ENCODE data around the gene AUNIP.
A peak's percentile ranks its signal among the peaks of the same experiment; 100 is the strongest.

Gene AUNIP

GRCh38 chr1:25858906-25859789 lies at the start of gene AUNIP:
TSS of gene AUNIP (minus strand) at chr1:25859457. CDS start at chr1:25859357, 100 bp downstream.
- DNase-seq (ENCODE audit: low read depth in 2 of 3, low spot score in 2 of 3), result peak; percentile 79 to 93 (median 83)

DNA sequence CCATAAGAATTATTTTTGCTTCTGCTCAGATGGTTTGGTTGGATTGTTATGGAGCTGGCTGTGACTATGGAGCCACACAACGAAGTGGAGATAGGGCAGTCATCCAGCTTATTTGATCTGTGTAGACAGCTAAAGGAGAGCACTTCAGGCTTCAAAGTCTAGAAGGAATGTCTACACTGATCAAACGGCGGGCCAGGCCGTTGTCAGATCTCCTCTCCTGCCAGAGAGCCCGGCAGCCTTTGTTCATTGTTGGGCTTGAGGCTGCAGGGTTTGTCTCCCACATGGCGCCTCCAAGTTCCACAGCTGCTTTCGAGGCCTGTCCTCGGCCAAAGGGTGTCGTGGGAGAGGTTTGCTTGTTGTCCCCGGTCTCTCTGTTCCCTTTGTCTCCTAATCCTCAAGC lies 49.8 kb upstream of the AUNIP start:
- DNase-seq (ENCODE audit: low read depth in 2 of 3, low spot score in 2 of 3), result no peak

DNA sequence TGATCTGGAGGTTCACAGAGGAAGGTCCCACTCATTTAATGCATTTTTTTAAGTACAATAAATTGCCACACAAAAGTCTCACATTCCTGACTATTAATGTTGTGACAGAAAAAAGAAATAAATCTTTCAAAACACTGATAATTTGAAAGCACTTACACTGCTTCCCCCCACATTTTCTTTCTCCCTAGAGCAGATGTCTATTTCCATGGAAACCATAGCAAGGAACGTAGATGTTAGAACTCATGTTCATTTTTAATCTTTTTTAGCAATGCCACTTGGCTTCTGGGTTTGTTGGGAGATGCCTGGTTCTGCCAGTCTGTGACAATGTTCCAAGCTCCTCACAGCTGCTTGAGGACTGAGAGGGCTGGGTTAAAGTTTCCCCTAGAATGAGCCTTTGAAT lies 48.9 kb upstream of the AUNIP start:
- DNase-seq (ENCODE audit: low read depth in 2 of 3, low spot score in 2 of 3), result no peak

- no peak for DNase-seq (ENCODE audit: low read depth in 2 of 3, low spot score in 2 of 3)
Measured at GRCh38 chr1:25907601-25908000, 48.3 kb upstream of the AUNIP start.

DNA sequence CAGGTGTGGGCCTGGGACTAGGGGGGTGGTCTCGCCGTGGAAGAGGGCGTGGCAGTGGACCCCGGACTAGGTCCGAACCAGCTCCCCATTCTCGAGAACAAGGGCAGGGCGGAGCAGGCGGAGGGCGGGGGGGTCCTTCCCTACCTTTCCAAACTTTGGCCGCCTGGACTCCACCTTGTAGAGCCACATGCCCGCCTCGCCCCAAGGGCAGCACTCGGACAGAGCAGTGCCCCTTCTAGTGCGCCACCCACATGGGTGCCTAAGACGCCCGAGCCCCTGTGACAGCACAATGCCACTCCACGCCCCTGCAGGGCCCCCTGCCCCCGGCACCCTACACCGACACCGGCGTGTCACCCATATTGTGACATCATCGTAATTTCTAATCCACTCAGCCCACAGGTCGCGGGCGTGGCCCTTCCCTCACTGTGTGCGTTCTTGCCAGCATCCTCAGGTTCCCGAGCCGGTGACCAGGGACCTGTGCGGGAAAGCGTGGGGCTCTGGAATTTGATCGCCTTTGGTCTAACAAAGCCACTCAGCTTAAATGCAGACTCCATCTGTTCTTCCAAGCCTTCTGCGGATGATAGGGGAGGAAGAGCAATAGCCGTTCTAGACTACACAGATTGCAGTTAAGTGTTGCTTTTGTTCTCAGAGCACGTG lies 47.5 kb upstream of the AUNIP start:
- DNase-seq (ENCODE audit: low read depth in 2 of 3, low spot score in 2 of 3), result no peak

DNA sequence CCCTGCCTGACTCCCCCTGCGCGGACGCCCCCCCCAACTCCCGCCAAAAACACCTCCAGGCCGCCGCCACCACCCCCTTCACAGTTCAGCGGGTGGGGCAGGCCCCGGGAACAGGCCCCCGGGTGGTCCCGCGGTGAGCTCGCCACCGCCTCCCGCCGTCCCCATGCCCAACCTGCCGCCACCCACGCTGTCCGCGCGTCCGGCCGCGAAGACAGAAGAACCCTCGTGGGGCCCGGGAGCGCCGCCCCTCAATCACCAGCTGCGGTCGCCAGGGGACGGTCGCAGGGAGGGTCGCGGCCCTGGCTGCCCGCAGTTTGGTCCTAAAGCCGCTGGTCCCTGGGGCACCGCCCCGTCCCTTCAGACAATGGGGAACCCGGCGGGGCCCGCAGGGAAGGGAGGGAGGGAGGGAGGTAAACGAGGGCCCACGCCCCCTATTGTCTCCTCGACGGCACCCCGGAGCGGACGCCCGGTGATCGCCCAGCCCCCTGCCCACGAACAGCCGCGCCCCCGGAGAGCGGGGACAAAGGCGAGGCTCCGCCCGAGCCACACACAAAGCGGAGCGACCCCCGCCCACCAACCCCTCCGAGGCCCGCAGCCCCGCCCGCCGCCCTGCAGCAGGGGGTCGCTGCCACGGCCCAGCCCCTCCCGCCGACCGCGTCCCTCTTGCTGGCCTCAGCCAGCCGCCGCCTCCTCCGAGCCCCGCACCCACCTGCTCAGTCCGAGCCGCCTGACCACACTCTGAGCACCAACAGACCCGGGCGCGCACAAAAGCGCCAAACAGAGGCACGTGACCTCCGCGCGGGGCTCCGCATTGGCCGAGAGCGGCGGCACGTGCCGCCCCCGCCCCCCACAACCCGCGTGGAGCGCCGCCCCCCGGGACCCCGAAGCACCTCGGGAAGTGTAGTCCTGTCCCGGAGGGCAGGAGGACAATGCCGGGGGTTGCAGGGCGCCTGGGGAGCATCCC lies 46.7 kb upstream of the AUNIP start, which contains the start of gene STMN1:
Gene STMN1 (minus strand): TSS at position 740 of the 964 bp plus-strand sequence. CDS start 1,743 bp downstream, outside the sequence.
- DNase-seq (ENCODE audit: low read depth in 2 of 3, low spot score in 2 of 3), result peak; percentile 84 to 86 (median 86)

DNA sequence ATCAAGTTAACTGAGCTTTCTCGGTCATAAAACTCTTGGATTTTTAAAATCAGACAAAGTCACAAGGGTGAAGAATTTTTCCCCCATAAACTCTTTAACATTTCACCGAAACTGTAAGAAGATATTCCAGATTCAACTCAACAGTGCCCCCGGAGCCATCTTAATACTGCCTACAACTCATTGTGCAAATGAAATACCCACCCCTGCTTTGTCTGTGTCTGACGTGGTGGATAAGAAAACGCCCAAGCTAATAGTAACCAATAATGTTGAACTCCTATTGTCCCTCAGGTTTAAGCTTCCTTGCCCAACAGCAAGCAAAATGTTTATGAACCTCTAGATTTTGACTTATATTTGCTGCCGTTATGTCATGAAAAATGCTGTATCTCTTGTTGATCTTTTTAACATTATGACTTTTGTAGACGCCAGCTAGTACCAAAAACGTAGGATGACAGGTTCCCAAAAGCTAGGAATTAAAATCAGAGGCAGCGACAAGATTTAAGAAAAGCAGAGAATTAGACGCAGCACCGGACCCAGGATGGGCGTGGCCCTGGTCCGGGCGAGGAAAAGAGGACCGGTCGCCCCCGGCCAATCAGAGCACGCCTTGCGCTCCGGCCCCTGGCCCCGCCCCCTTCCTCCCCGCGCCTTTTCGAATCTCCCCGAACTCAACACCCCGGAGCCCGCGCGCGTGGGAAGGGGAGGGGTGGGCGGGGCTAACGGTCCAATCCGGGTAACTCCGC lies 45.9 kb upstream of the AUNIP start:
- DNase-seq (ENCODE audit: low read depth in 2 of 3, low spot score in 2 of 3), result peak; percentile 93 to 96 (median 95)

DNA sequence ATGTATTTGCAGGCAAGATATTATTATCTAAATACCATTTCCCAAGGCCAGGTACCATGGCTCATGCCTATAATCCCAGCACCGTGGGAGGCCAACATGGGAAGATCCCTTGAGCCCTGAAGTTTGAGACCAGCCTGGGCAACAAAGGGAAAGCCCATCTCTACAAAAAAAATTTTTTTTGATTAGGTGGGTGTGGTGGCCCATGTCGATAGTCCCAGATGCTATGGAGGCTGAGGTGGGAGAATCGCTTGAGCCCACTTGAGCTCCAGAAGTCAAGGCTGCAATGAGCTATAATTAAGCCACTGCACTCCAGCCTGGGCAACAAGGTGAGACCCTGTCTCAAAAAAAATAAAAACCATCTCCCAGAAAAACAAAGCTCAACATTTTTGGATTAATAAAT lies 44.7 kb upstream of the AUNIP start:
- DNase-seq (ENCODE audit: low read depth in 2 of 3, low spot score in 2 of 3), result no peak

DNA sequence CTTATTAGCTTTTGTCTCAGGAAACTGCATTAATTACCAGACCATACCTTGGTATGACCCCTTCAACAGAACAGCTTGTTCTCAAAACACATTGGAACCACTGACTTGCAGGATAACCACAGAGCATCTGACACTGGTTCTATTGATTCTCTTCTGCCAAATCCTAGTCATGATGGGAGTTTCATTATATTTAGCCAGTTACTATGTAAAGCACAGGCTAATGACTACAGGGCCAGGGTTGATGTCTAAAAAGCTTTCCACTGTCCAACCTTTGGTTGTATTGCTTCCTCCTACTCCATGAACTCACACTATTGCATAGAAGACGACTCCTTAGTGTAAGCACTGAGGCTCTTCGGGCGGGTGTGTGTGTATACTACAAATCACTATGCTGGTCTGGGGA lies 43.2 kb upstream of the AUNIP start:
- no peak for DNase-seq (ENCODE audit: low read depth in 2 of 3, low spot score in 2 of 3)

GRCh38 chr1:25900219-25900618 lies 41.0 kb upstream of the AUNIP start:
- no peak for DNase-seq (ENCODE audit: low read depth in 2 of 3, low spot score in 2 of 3)

GRCh38 chr1:25899792-25900191 lies 40.5 kb upstream of the AUNIP start:
- DNase-seq (ENCODE audit: low read depth in 2 of 3, low spot score in 2 of 3), result no peak

DNA sequence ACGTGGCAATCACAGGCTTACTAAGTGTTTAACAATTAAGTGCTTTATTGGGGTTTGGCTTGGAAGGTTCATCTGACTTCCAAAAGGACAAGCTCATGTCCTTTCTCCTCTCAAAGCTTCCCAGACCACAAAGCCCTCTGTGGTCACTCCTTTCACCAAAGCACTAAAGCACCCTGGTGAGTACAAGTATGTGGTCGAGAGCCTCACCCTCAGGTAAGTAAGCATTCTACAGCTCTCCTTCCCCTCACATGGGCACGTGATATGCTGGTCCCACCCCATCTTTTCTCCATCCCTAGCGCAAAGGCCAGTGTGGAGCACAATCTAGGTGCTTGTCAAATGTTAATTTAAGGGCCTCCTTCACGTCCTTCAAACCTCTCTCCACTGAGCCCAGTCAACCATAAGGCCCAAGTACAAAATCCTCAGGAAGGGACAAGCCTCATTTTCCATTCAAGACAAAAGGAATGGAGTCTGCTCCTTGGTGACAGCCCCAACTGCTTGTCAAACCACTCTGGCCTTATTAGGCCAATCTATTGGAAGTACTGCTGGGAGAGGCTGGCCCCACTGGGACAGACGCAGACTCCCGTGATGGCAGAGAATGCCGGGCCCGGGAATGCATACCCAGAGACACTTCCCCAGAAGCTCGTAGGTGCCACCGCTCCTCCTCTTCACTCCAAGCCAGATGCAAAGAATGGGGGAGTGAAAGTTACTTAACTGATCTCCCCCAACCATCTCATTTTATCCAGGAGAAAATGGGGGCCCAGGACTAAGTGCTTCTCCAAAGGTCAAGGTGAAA lies 39.2 kb upstream of the AUNIP start:
- DNase-seq (ENCODE audit: low read depth in 2 of 3, low spot score in 2 of 3), result no peak

DNA sequence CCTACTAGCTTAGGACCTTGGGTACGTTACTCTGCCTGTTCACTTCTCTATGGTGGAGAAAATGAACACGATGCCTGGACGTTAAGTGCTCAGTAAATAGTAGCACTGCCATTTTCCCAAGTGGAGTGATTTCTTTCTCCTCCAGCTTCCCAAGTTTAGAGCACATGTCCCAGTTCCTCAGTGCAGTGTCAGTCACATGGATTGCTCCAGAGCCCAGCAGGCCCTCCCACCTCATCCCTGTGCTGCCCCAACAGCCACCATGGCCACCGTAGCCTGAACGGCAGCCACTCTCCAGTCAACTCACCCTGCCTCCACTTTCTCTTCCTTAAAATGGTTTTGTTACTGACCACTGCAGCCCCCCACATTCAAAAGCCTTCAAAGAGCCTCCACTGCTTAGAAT lies 38.5 kb upstream of the AUNIP start:
- DNase-seq (ENCODE audit: low read depth in 2 of 3, low spot score in 2 of 3), result no peak

GRCh38 chr1:25896266-25896665 lies 37.0 kb upstream of the AUNIP start:
- DNase-seq (ENCODE audit: low read depth in 2 of 3, low spot score in 2 of 3), result no peak

GRCh38 chr1:25895365-25895990 lies 36.2 kb upstream of the AUNIP start:
- DNase-seq (ENCODE audit: low read depth in 2 of 3, low spot score in 2 of 3), result peak; percentile 76 to 80 (median 76)

- no peak for DNase-seq (ENCODE audit: low read depth in 2 of 3, low spot score in 2 of 3)
Measured at GRCh38 chr1:25893116-25893515, 33.9 kb upstream of the AUNIP start.

DNA sequence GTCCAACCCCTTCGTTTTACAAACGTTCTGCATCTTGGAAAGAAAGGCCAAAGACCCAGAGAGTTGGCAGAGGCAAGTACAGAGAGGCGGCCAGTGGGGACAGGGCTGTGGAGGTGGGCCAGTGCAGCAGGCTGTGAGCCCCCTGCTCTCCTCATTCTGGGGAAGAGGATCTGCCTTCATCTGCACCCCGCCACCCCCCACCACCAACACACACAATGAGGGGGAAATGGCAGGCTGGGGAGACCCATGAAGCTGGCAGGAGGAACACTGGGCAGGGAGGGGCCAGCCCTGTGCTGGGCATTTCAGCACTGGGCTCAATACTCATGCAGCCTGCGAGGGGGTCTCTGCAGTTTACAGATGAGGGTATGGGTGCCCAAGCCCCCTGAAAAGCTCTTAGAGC lies 32.3 kb upstream of the AUNIP start:
- DNase-seq (ENCODE audit: low read depth in 2 of 3, low spot score in 2 of 3), result no peak

DNA sequence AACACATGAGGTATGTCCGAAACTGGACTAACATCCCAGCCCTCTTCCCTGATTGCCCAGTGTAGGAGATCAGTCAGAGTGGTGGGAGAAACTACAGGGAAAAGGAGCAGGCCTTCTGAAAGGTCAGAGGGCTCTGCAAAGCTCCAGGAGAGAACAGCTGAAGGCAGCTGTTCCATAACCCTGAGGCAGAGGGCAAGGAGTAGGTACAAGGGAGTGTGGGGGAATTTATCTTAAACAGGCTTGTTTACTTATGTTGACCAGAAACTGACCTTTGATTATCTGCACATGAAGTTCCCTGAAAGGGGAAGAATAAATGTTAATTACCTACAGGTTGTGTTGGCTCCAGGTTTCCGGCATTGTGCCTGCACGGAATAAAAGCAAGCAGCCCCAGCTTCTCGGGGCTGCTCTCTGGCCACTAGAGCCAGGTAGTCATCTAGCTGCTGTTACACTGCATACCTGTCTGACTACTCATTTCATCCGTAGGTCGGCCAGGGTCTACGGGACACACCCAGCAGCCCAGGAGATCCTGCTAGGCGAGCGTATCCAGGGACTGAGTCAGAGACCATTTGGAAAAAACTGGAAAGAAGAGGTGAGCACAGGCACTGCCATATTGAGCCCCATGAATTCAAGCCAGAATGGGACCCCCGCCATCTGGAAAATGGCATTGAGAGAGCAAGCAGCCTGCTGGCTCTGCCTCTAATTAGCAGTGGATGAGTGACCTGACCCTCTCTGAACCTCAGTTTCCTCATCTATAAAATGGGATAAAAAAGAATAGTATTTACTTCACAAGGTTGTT lies 31.2 kb upstream of the AUNIP start:
- DNase-seq (ENCODE audit: low read depth in 2 of 3, low spot score in 2 of 3), result no peak
